Fibroblast of lung (primary cell): Measurements from ENCODE around the gene DPP10. TPM values are rescaled to one million over a fixed set of nuclear protein-coding genes. Genes with fewer than 3 reads are reported as not detected.

Experiments
- DNase-seq, 2 donors: peaks; one replicate each; pipeline versions ENCODE4 v3.0.0 to v3.0.0-alpha.2; 2010; ENCODE audit warnings: low read depth in 2 of 2
- H2AFZ ChIP-seq: 2 replicates; pipeline ENCODE4 v1.5.1; 2012; ENCODE audit warnings: low read length, control low read depth, inconsistent platforms
- H3K27ac ChIP-seq: 2 replicates; pipeline ENCODE4 v1.5.1; 2011; ENCODE audit warnings: low read length, control low read depth; ENCODE audit not compliant: insufficient read depth
- H3K27me3 ChIP-seq: 2 replicates; pipeline ENCODE4 v1.5.1; 2011; ENCODE audit warnings: mild to moderate bottlenecking, low read length; ENCODE audit not compliant: control insufficient read depth, insufficient read depth
- H3K36me3 ChIP-seq: 2 replicates; pipeline ENCODE4 v1.5.1; 2011; ENCODE audit warnings: low read length; ENCODE audit not compliant: control insufficient read depth, insufficient read depth
- H3K4me1 ChIP-seq: 2 replicates; pipeline ENCODE4 v1.5.1; 2011; ENCODE audit warnings: low read length; ENCODE audit not compliant: control insufficient read depth, insufficient read depth; ENCODE audit errors: extremely low read depth
- H3K4me2 ChIP-seq: 2 replicates; pipeline ENCODE4 v1.5.1; 2011; ENCODE audit warnings: low read length, control low read depth; ENCODE audit not compliant: insufficient read depth; ENCODE audit errors: extremely low read depth
- H3K4me3 ChIP-seq, 4 experiments: fragments of 200-600 bp in 1 of 4; sonication (generic) in 1 of 4; replicated peaks in 1 of 4; 2 replicates each; pipeline ENCODE4 v1.5.1; 2011 to 2016; ENCODE audit warnings: low read length in 4 of 4, low read depth in 3 of 4, mild to moderate bottlenecking in 3 of 4, control low read depth in 2 of 4, inconsistent platforms in 1 of 4, mixed read lengths in 1 of 4; ENCODE audit not compliant: insufficient read depth in 1 of 4; ENCODE audit errors: control extremely low read depth in 1 of 4
- H3K79me2 ChIP-seq: 2 replicates; pipeline ENCODE4 v1.5.1; 2012; ENCODE audit warnings: mild to moderate bottlenecking, low read length, inconsistent platforms; ENCODE audit not compliant: control insufficient read depth, insufficient read depth
- H3K9ac ChIP-seq: 2 replicates; pipeline ENCODE4 v1.5.1; 2011; ENCODE audit warnings: mild to moderate bottlenecking, low read length, control low read depth; ENCODE audit not compliant: insufficient read depth
- H3K9me3 ChIP-seq: 2 replicates; pipeline ENCODE4 v1.5.1; 2012; ENCODE audit warnings: low read depth, low read length; ENCODE audit not compliant: control insufficient read depth, insufficient read depth
- H4K20me1 ChIP-seq: 2 replicates; pipeline ENCODE4 v1.5.1; 2011; ENCODE audit warnings: low read length; ENCODE audit not compliant: control insufficient read depth, insufficient read depth; ENCODE audit errors: extremely low read depth
- CTCF ChIP-seq, 2 donors: IDR thresholded peaks in 1 of 2; conservative IDR thresholded peaks in 1 of 2; 1 replicate in 1 of 2; 2 replicates in 1 of 2; pipeline ENCODE4 v1.5.1; 2011 to 2012; ENCODE audit warnings: low read length in 2 of 2, control low read depth in 1 of 2, inconsistent platforms in 1 of 2, low read depth in 1 of 2, mild to moderate bottlenecking in 1 of 2
- EZH2 ChIP-seq: IDR thresholded peaks from 2 replicates; pipeline ENCODE4 v1.5.1; 2012; ENCODE audit warnings: low read length, control low read depth, mild to moderate bottlenecking; ENCODE audit errors: missing control alignments
- polyA plus RNA-seq, 2 donors: library from polyadenylated mRNA; depleted of rRNA in 1 of 2; stranded (reverse) in 1 of 2; unstranded in 1 of 2; fragments of >200 nt; gene quantifications; 2 replicates each; pipeline ENCODE4 v1.2.1, GENCODE V29; 2011 to 2012; ENCODE audit warnings: missing spikeins in 1 of 2
- total RNA-seq: library from RNA; depleted of rRNA; stranded (reverse); fragments of >200 nt; gene quantifications from 2 replicates; pipeline ENCODE4 v1.2.1, GENCODE V29; 2014

The DPP10 gene
- total and polyA plus RNA-seq, 2 donors (not counting 1 experiment from before 2014, with no cell fraction given) = not detected

- DNase-seq = no peak
- TF ChIP-seq EZH2 (no peak), CTCF (conservative IDR thresholded peaks at IDR 0.05 in 1 of 2, IDR thresholded peaks at IDR 0.05 in 1 of 2; ENCODE audit: low read depth in 1 of 2, low read length in 2 of 2) (no peak)
Measured at GRCh38 chr2:114468343-114468742, 25.9 kb downstream of the DPP10 start.

DNA sequence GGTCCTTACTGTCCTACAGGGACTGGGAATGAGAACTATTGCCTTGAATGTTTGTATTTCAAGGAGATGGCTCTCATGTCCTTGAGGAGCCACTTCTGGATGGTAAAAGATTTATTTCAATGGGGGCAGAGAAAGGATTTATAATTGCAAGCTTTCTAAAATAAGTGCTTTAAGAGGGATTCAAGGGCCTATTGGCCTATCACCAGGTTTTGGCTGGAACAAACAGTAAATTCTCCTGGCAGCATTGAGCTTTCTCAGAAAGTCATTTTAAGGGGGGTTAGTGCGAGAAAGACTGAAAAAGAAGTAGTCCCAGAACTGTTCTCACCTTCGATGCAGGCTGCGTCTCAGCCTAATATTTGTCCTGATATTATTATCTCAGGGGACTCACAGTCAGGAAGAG lies 29.8 kb downstream of the DPP10 start:
- TF ChIP-seq CTCF (conservative IDR thresholded peaks at IDR 0.05 in 1 of 2, IDR thresholded peaks at IDR 0.05 in 1 of 2; ENCODE audit: low read depth in 1 of 2, low read length in 2 of 2) (no peak), EZH2 (no peak)
- no peak for DNase-seq

More at GRCh38 chr2:114468343-114468742, 25.9 kb downstream of the DPP10 start:
- Histone ChIP-seq H3K36me3 (no peaks in the 10 kb centered on the region), H3K4me2 (no peak overlapping the region), H3K9me3 (no peaks in the 10 kb centered on the region), H3K9ac (no peak overlapping the region), H3K4me1 (no peaks in the 10 kb centered on the region), H3K4me3 (no peak overlapping the region), H3K79me2 (no peaks in the 10 kb centered on the region), H3K27me3 (no peaks in the 10 kb centered on the region), H4K20me1 (no peaks in the 10 kb centered on the region), H2AFZ (no peak overlapping the region), H3K27ac (no peak overlapping the region)

GRCh38 chr2:114472726-114473125 lies 30.3 kb downstream of the DPP10 start:
- no peak for DNase-seq
- Histone ChIP-seq H3K4me1 (no peaks in the 10 kb centered on the region), H3K4me3 (no peak overlapping the region), H3K27ac (no peak overlapping the region), H2AFZ (no peak overlapping the region), H3K79me2 (no peaks in the 10 kb centered on the region), H3K27me3 (no peaks in the 10 kb centered on the region), H3K36me3 (no peaks in the 10 kb centered on the region), H4K20me1 (no peaks in the 10 kb centered on the region), H3K4me2 (no peak overlapping the region), H3K9ac (no peak overlapping the region), H3K9me3 (no peaks in the 10 kb centered on the region)
- no peak for TF ChIP-seq CTCF (conservative IDR thresholded peaks at IDR 0.05 in 1 of 2, IDR thresholded peaks at IDR 0.05 in 1 of 2; ENCODE audit: low read depth in 1 of 2, low read length in 2 of 2)
- no peak for TF ChIP-seq EZH2

More for the DNA sequence above, 29.8 kb downstream of the DPP10 start:
- H3K9ac ChIP-seq = no peak overlapping the region
- no peak overlapping the region for H2AFZ ChIP-seq
- H3K27ac ChIP-seq = no peak overlapping the region
- H4K20me1 ChIP-seq = no peaks in the 10 kb centered on the region
- no peak overlapping the region for H3K4me2 ChIP-seq
- no peaks in the 10 kb centered on the region for H3K79me2 ChIP-seq
- no peak overlapping the region for H3K4me3 ChIP-seq
- H3K36me3 ChIP-seq = no peaks in the 10 kb centered on the region
- no peaks in the 10 kb centered on the region for H3K27me3 ChIP-seq
- H3K4me1 ChIP-seq = no peaks in the 10 kb centered on the region
- no peaks in the 10 kb centered on the region for H3K9me3 ChIP-seq
